Measurements from ENCODE around the gene RNF220. TPM values are rescaled to one million over a fixed set of nuclear protein-coding genes. Genes with fewer than 3 reads are reported as not detected.

Gene RNF220
- polyA plus RNA-seq, 1 of the 3 experiments (the other 2 are of a cell fraction), result 83.7 TPM

DNA sequence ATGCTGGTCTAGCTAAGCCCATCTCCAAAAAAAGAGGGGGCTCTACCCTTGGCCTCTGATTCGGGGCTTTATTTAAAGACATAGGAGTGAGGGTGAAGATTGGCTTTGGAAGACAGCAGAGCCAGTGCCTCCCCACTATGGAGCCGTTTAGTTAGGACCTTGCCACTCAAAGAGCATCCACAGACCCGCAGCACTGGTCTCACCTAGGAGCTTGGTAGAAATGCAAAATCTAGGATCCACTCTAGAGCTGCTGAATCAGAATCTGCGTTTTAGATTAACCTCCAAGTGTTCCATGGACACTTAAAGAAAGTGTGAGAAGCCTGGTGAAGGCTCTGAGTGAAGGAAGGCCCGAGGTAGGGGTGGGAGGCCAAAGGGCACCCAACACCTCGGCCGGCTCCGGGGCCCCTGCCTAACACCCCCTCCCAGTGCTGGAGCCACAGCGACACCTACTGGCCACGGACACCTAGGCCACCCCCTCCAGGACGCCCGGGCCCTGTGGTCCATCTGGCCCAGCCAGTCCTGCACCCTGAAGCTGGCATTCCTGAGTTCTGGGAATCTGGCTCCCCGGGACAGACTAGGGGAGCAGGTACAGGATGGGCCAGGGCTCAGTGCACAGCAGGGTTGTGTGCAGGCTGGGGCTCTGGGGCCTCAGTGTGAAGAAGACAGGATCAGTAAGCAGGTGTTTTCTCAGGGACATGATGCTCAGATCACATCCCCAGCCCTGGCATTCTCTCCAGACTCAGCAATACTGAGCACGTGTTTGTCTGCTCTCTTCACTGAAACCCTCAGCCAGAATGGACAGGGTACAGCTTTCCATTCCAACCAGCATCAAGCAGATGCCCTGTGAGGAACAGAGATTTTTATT lies 190.0 kb downstream of the RNF220 start:
- H3K4me2 ChIP-seq, result no peak overlapping the region
- no peak overlapping the region for H3K4me3 ChIP-seq (ENCODE audit: low read depth in 2 of 2, low read length in 1 of 2)
- H3K36me3 ChIP-seq (replicated peaks in 1 of 2; ENCODE audit: control insufficient read depth in 1 of 2, insufficient read depth in 2 of 2, low read length in 1 of 2), result no peaks in the 10 kb centered on the region
- 25% methylated on average over 4 of the region's 14 CpGs for WGBS (ENCODE audit: low lambda C conversion rate)
- no peaks in the 10 kb centered on the region for H3K9me3 ChIP-seq
- H3K79me2 ChIP-seq (ENCODE audit: insufficient read depth), result no peaks in the 10 kb centered on the region
- peak; percentile 92 for DNase-seq
- H2AFZ ChIP-seq (ENCODE audit: low read depth), result no peak overlapping the region
- H3K9me2 ChIP-seq, result no peaks in the 10 kb centered on the region
- no peaks in the 10 kb centered on the region for H3F3A ChIP-seq (replicated peaks; ENCODE audit: insufficient read depth)
- POLR2A ChIA-PET, result interaction anchor here (0.9 kb wide), 1 partner anchor 36 kb away, joined by 3 read pairs; no protein-coding TSS in a partner anchor
- H4K20me1 ChIP-seq (ENCODE audit: insufficient read depth), result no peaks in the 10 kb centered on the region
- no peak overlapping the region for H3K9ac ChIP-seq
- no peaks in the 10 kb centered on the region; the same call in 1 of the 2 replicates for H3K27me3 ChIP-seq (ENCODE audit: insufficient read depth)
- CTCF ChIA-PET, result interaction anchor here (0.6 to 4.8 kb wide), 72 partner anchors 9 to 1175 kb away, joined by 3 to 47 read pairs (median 4); partner anchors contain the start of genes DMAP1 and TMEM53
- no peaks in the 10 kb centered on the region for H3K4me1 ChIP-seq (ENCODE audit: control insufficient read depth in 1 of 2, insufficient read depth in 2 of 2, low read depth in 1 of 2, low read length in 1 of 2)
- H3K27ac ChIP-seq (ENCODE audit: low read depth in 2 of 2, low read length in 1 of 2), result no peak overlapping the region
- TF ChIP-seq EP300 (IDR thresholded peaks at IDR 0.05; ENCODE audit: borderline replicate concordance in 1 of 2, low read depth in 1 of 2, low read length in 1 of 2) (no peak), POLR2AphosphoS5 (IDR thresholded peaks at IDR 0.05; ENCODE audit: low read depth, low read length) (no peak), RAD21 (IDR thresholded peaks at IDR 0.05; ENCODE audit: low read length) (peak; percentile 81), SMC3 (IDR thresholded peaks at IDR 0.05; ENCODE audit: low read depth, low read length) (peak; percentile 66), EZH2phosphoT487 (IDR thresholded peaks at IDR 0.05; ENCODE audit: borderline replicate concordance, low read depth) (no peak), MXI1 (IDR thresholded peaks at IDR 0.05; ENCODE audit: low read depth, low read length) (no peak), NFIC (IDR thresholded peaks at IDR 0.05; ENCODE audit: borderline replicate concordance) (no peak), RCOR1 (IDR thresholded peaks at IDR 0.05; ENCODE audit: low read length) (no peak), CHD2 (IDR thresholded peaks at IDR 0.05; ENCODE audit: low read length, partially characterized antibody) (no peak), JUND (IDR thresholded peaks at IDR 0.05) (no peak)
- TF ChIP-seq, protein P1, sequence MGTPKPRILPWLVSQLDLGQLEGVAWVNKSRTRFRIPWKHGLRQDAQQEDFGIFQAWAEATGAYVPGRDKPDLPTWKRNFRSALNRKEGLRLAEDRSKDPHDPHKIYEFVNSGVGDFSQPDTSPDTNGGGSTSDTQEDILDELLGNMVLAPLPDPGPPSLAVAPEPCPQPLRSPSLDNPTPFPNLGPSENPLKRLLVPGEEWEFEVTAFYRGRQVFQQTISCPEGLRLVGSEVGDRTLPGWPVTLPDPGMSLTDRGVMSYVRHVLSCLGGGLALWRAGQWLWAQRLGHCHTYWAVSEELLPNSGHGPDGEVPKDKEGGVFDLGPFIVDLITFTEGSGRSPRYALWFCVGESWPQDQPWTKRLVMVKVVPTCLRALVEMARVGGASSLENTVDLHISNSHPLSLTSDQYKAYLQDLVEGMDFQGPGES (IDR thresholded peaks at IDR 0.05; ENCODE audit: low read depth, low read length), result no peak
- TF ChIP-seq, protein P2, sequence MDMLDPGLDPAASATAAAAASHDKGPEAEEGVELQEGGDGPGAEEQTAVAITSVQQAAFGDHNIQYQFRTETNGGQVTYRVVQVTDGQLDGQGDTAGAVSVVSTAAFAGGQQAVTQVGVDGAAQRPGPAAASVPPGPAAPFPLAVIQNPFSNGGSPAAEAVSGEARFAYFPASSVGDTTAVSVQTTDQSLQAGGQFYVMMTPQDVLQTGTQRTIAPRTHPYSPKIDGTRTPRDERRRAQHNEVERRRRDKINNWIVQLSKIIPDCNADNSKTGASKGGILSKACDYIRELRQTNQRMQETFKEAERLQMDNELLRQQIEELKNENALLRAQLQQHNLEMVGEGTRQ (IDR thresholded peaks at IDR 0.05; ENCODE audit: borderline replicate concordance, low read depth, low read length), result no peak
- TF ChIP-seq, protein P3, sequence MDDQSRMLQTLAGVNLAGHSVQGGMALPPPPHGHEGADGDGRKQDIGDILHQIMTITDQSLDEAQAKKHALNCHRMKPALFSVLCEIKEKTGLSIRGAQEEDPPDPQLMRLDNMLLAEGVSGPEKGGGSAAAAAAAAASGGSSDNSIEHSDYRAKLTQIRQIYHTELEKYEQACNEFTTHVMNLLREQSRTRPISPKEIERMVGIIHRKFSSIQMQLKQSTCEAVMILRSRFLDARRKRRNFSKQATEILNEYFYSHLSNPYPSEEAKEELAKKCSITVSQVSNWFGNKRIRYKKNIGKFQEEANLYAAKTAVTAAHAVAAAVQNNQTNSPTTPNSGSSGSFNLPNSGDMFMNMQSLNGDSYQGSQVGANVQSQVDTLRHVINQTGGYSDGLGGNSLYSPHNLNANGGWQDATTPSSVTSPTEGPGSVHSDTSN (IDR thresholded peaks at IDR 0.05), result no peak
- TF ChIP-seq, protein P4, sequence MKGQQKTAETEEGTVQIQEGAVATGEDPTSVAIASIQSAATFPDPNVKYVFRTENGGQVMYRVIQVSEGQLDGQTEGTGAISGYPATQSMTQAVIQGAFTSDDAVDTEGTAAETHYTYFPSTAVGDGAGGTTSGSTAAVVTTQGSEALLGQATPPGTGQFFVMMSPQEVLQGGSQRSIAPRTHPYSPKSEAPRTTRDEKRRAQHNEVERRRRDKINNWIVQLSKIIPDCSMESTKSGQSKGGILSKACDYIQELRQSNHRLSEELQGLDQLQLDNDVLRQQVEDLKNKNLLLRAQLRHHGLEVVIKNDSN (IDR thresholded peaks at IDR 0.05; ENCODE audit: borderline replicate concordance, low read depth), result no peak
- TF ChIP-seq, protein P5, sequence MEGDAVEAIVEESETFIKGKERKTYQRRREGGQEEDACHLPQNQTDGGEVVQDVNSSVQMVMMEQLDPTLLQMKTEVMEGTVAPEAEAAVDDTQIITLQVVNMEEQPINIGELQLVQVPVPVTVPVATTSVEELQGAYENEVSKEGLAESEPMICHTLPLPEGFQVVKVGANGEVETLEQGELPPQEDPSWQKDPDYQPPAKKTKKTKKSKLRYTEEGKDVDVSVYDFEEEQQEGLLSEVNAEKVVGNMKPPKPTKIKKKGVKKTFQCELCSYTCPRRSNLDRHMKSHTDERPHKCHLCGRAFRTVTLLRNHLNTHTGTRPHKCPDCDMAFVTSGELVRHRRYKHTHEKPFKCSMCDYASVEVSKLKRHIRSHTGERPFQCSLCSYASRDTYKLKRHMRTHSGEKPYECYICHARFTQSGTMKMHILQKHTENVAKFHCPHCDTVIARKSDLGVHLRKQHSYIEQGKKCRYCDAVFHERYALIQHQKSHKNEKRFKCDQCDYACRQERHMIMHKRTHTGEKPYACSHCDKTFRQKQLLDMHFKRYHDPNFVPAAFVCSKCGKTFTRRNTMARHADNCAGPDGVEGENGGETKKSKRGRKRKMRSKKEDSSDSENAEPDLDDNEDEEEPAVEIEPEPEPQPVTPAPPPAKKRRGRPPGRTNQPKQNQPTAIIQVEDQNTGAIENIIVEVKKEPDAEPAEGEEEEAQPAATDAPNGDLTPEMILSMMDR (IDR thresholded peaks at IDR 0.05), result peak; percentile 95

Measured in SK-N-SH (cell line).